ENCODE results near the gene AKR1C8. TPM values are rescaled to one million over a fixed set of nuclear protein-coding genes. Genes with fewer than 3 reads are reported as not detected.

The AKR1C8 gene
- total and polyA plus RNA-seq, 2 of the 13 experiments (the other 11 are each of a cell fraction or from before 2014, with no cell fraction given): 0.12 TPM; not detected in 1

DNA sequence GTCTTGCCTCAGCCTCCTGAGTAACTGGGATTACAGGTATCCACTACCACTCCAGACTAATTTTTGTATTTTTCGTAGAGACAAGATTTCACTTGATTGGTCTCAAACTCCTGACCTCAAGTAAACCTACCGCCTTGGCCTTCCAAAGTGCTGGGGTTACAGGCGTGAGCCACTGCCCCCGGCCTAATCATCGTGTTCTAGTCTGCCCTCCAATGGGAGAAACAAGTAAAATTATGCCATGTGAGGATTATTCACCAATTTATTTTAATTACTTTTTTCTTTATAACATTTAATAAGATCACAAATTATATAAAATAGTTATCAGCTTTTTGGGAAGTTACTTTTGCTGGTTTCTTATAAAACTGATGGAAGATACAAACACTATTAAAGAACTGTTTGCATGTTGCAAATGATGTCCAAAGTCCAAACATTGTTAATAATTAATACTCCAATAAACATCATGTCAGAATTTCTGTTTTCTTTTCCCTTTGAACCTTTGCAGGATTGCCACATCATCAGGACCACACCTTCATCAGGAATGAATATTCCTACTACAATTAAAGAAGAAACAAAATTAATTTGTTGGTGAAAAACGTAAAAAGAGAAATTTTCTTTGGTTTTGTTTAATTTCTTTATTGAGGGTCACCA, 10.9 kb upstream of the AKR1C8 start (continued):
- TF ChIP-seq ZGPAT (CRISPR knock-in tag; IDR thresholded peaks at IDR 0.05) (peak; percentile 62; the same call in 1 of the 2 replicates), ASH2L (IDR thresholded peaks at IDR 0.05; ENCODE audit: insufficient read length, low read depth, low read length) (peak; percentile 62), ZFP41 (CRISPR knock-in tag; IDR thresholded peaks at IDR 0.05; ENCODE audit: borderline replicate concordance) (no peak), THRA (CRISPR knock-in tag; IDR thresholded peaks at IDR 0.05; ENCODE audit: borderline replicate concordance) (peak; percentile 52; the same call in 1 of the 2 replicates), HNRNPL (IDR thresholded peaks at IDR 0.05; ENCODE audit: low read depth, low read length) (no peak), FOXA1 (IDR thresholded peaks at IDR 0.05) (no peak), FOXA1 (CRISPR knock-in tag; IDR thresholded peaks at IDR 0.05) (0 out of 2 replicates have a peak, but pooled peaks have one; percentile 7), SOX5 (CRISPR knock-in tag; IDR thresholded peaks at IDR 0.05; ENCODE audit: borderline replicate concordance) (peak; percentile 51; the same call in 1 of the 2 replicates), NCOA2 (CRISPR knock-in tag; IDR thresholded peaks at IDR 0.05) (peak; percentile 88), ZNF160 (CRISPR knock-in tag; IDR thresholded peaks at IDR 0.05) (no peak), PHF21A (CRISPR knock-in tag; IDR thresholded peaks at IDR 0.05) (no peak), KDM1A (CRISPR knock-in tag; IDR thresholded peaks at IDR 0.05) (no peak), BCL6 (CRISPR knock-in tag; IDR thresholded peaks at IDR 0.05) (0 out of 2 replicates have a peak, but pooled peaks have one; percentile 11), AGO2 (optimal IDR thresholded peaks at IDR 0.05; ENCODE audit: low read depth, low read length) (no peak), GABPB1 (CRISPR knock-in tag; IDR thresholded peaks at IDR 0.05) (no peak), ZFP90 (CRISPR knock-in tag; IDR thresholded peaks at IDR 0.05; ENCODE audit: borderline replicate concordance) (no peak), PAF1 (CRISPR knock-in tag; IDR thresholded peaks at IDR 0.05) (no peak), ATF7-NPFF (CRISPR knock-in tag; IDR thresholded peaks at IDR 0.05; ENCODE audit: low read depth) (no peak)
- TF ChIP-seq, protein P1, sequence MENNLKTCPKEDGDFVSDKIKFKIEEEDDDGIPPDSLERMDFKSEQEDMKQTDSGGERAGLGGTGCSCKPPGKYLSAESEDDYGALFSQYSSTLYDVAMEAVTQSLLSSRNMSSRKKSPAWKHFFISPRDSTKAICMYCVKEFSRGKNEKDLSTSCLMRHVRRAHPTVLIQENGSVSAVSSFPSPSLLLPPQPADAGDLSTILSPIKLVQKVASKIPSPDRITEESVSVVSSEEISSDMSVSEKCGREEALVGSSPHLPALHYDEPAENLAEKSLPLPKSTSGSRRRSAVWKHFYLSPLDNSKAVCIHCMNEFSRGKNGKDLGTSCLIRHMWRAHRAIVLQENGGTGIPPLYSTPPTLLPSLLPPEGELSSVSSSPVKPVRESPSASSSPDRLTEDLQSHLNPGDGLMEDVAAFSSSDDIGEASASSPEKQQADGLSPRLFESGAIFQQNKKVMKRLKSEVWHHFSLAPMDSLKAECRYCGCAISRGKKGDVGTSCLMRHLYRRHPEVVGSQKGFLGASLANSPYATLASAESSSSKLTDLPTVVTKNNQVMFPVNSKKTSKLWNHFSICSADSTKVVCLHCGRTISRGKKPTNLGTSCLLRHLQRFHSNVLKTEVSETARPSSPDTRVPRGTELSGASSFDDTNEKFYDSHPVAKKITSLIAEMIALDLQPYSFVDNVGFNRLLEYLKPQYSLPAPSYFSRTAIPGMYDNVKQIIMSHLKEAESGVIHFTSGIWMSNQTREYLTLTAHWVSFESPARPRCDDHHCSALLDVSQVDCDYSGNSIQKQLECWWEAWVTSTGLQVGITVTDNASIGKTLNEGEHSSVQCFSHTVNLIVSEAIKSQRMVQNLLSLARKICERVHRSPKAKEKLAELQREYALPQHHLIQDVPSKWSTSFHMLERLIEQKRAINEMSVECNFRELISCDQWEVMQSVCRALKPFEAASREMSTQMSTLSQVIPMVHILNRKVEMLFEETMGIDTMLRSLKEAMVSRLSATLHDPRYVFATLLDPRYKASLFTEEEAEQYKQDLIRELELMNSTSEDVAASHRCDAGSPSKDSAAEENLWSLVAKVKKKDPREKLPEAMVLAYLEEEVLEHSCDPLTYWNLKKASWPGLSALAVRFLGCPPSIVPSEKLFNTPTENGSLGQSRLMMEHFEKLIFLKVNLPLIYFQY (CRISPR knock-in tag; IDR thresholded peaks at IDR 0.05; ENCODE audit: borderline replicate concordance): no peak
- TF ChIP-seq, protein P2, sequence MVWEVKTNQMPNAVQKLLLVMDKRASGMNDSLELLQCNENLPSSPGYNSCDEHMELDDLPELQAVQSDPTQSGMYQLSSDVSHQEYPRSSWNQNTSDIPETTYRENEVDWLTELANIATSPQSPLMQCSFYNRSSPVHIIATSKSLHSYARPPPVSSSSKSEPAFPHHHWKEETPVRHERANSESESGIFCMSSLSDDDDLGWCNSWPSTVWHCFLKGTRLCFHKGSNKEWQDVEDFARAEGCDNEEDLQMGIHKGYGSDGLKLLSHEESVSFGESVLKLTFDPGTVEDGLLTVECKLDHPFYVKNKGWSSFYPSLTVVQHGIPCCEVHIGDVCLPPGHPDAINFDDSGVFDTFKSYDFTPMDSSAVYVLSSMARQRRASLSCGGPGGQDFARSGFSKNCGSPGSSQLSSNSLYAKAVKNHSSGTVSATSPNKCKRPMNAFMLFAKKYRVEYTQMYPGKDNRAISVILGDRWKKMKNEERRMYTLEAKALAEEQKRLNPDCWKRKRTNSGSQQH (CRISPR knock-in tag; IDR thresholded peaks at IDR 0.05; ENCODE audit: low read depth): no peak
- TF ChIP-seq, protein P3, sequence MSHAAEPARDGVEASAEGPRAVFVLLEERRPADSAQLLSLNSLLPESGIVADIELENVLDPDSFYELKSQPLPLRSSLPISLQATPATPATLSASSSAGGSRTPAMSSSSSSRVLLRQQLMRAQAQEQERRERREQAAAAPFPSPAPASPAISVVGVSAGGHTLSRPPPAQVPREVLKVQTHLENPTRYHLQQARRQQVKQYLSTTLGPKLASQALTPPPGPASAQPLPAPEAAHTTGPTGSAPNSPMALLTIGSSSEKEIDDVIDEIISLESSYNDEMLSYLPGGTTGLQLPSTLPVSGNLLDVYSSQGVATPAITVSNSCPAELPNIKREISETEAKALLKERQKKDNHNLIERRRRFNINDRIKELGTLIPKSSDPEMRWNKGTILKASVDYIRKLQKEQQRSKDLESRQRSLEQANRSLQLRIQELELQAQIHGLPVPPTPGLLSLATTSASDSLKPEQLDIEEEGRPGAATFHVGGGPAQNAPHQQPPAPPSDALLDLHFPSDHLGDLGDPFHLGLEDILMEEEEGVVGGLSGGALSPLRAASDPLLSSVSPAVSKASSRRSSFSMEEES (CRISPR knock-in tag; IDR thresholded peaks at IDR 0.05): no peak

Data from HepG2 (cell line).